GM23338 (cell line): ENCODE measurements around the gene FMN1. TPM values are rescaled to one million over a fixed set of nuclear protein-coding genes. Genes with fewer than 3 reads are reported as not detected.

Experiments used
- ATAC-seq: fragments of 200-7000 bp; cut with Tn5 transposase; 3 replicates; pipeline ENCODE4 v1.9.1; 2020
- DNase-seq: peaks from one replicate; pipeline ENCODE4 v3.0.0-alpha.2; 2015; ENCODE audit warnings: low spot score
- H2AFZ ChIP-seq: fragments of 200-600 bp; sonication (generic); 2 replicates; pipeline ENCODE4 v1.8.0; 2016; ENCODE audit warnings: antibody characterized with exemption, mild to moderate bottlenecking, moderate library complexity
- H3F3A ChIP-seq: fragments of 200-600 bp; sonication (generic); replicated peaks from 2 replicates; pipeline ENCODE4 v1.8.0; 2017; ENCODE audit warnings: antibody characterized with exemption, mixed run types, low read depth
- H3K27ac ChIP-seq: fragments of 200-600 bp; sonication (generic); 2 replicates; pipeline ENCODE4 v1.6.1; 2016; ENCODE audit warnings: low read depth
- H3K27me3 ChIP-seq: fragments of 200-600 bp; sonication (generic); 2 replicates; pipeline ENCODE4 v1.8.0; 2016; ENCODE audit warnings: mild to moderate bottlenecking, mixed run types, moderate library complexity; ENCODE audit not compliant: insufficient read depth
- H3K36me3 ChIP-seq: fragments of 200-600 bp; sonication (generic); 2 replicates; pipeline ENCODE4 v1.8.0; 2016; ENCODE audit warnings: mild to moderate bottlenecking; ENCODE audit not compliant: insufficient read depth
- H3K4me1 ChIP-seq: fragments of 200-600 bp; sonication (generic); 2 replicates; pipeline ENCODE4 v1.8.0; 2016; ENCODE audit warnings: mild to moderate bottlenecking, moderate library complexity; ENCODE audit not compliant: insufficient read depth
- H3K4me2 ChIP-seq: fragments of 200-600 bp; sonication (generic); 2 replicates; pipeline ENCODE4 v1.7.1; 2017; ENCODE audit warnings: mixed run types
- H3K4me3 ChIP-seq: fragments of 200-600 bp; sonication (generic); 2 replicates; pipeline ENCODE4 v1.6.1; 2016; ENCODE audit warnings: mixed run types
- H3K79me2 ChIP-seq: fragments of 200-600 bp; sonication (generic); replicated peaks from 2 replicates; pipeline ENCODE4 v1.8.0; 2017; ENCODE audit warnings: mild to moderate bottlenecking; ENCODE audit not compliant: insufficient read depth
- H3K9me2 ChIP-seq: fragments of 200-600 bp; sonication (generic); 2 replicates; pipeline ENCODE4 v1.8.0; 2017; ENCODE audit not compliant: insufficient read depth
- H4K20me1 ChIP-seq: fragments of 200-600 bp; sonication (generic); replicated peaks from 2 replicates; pipeline ENCODE4 v1.8.0; 2017; ENCODE audit warnings: mild to moderate bottlenecking; ENCODE audit not compliant: insufficient read depth
- H3K27ac Mint-ChIP-seq: 2 replicates; pipeline ENCODE4 v1.8.0; 2020; ENCODE audit warnings: inconsistent platforms, mild to moderate bottlenecking, moderate library complexity, mixed read lengths
- H3K27me3 Mint-ChIP-seq: 3 replicates; pipeline ENCODE4 v1.8.0; 2022; ENCODE audit warnings: low read depth, mild to moderate bottlenecking, moderate library complexity, mixed read lengths, inconsistent platforms; ENCODE audit not compliant: insufficient read depth, poor library complexity
- H3K36me3 Mint-ChIP-seq: 3 replicates; pipeline ENCODE4 v1.8.0; 2021; ENCODE audit warnings: low read depth, mild to moderate bottlenecking, inconsistent platforms, moderate library complexity, mixed read lengths
- H3K4me1 Mint-ChIP-seq: 3 replicates; pipeline ENCODE4 v1.8.0; 2020; ENCODE audit warnings: mild to moderate bottlenecking, inconsistent platforms, mixed read lengths
- H3K4me3 Mint-ChIP-seq: 3 replicates; pipeline ENCODE4 v1.8.0; 2021; ENCODE audit warnings: moderate library complexity, mild to moderate bottlenecking, inconsistent platforms, mixed read lengths
- H3K9me3 Mint-ChIP-seq: 3 replicates; pipeline ENCODE4 v1.8.0; 2020; ENCODE audit warnings: moderate library complexity, mild to moderate bottlenecking, inconsistent platforms, mixed read lengths
- CREB1 ChIP-seq: fragments of 250-450 bp; sonication (Bioruptor Pico); IDR thresholded peaks from 2 replicates; pipeline ENCODE4 v1.5.0; 2020; ENCODE audit warnings: low read depth, mild to moderate bottlenecking, moderate library complexity
- NANOG ChIP-seq: IDR thresholded peaks from 2 replicates; pipeline ENCODE4 v1.6.1; 2016; ENCODE audit warnings: antibody characterized with exemption, borderline replicate concordance
- polyA plus RNA-seq: library from polyadenylated mRNA; unstranded; fragments of >200 nt; fragmentation: Nextera tagmentation; extraction: Ambion mirVana; gene quantifications from 2 replicates; pipeline ENCODE4 v1.2.1, GENCODE V29; 2016
- total RNA-seq: library from RNA; depleted of rRNA; stranded (reverse); fragments of >200 nt; shearing (Covaris generic); gene quantifications from 2 replicates; pipeline ENCODE4 v1.2.3, GENCODE V29; 2014
- TF ChIP-seq, protein P1 (sequence below): fragments of 250-450 bp; sonication (Bioruptor Pico); IDR thresholded peaks from 2 replicates; pipeline ENCODE4 v1.5.0; 2020; ENCODE audit warnings: mild to moderate bottlenecking, moderate library complexity

The FMN1 gene
- total and polyA plus RNA-seq, 2 experiments from 2014 or later, result 1.2 to 1.6 TPM

DNA sequence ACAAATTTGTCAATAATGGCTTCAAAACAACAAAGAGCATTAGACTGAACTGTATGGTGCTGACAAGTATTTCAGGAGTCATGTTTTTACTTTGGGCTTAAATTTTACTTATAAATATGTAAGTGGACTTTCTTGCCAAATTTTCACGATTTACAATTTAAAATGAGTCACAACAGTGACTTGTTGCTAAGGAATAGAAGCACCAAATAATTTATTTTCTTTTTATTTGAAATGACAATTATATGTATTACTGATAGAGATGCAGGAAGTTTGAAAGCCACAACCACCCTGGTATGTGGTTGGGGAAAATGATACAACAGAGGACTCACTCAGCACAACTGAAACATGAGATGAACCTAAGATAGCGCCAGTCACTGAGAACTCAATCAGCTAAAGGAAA lies 90.3 kb downstream of the FMN1 start (continued):
- TF ChIP-seq, protein P1, sequence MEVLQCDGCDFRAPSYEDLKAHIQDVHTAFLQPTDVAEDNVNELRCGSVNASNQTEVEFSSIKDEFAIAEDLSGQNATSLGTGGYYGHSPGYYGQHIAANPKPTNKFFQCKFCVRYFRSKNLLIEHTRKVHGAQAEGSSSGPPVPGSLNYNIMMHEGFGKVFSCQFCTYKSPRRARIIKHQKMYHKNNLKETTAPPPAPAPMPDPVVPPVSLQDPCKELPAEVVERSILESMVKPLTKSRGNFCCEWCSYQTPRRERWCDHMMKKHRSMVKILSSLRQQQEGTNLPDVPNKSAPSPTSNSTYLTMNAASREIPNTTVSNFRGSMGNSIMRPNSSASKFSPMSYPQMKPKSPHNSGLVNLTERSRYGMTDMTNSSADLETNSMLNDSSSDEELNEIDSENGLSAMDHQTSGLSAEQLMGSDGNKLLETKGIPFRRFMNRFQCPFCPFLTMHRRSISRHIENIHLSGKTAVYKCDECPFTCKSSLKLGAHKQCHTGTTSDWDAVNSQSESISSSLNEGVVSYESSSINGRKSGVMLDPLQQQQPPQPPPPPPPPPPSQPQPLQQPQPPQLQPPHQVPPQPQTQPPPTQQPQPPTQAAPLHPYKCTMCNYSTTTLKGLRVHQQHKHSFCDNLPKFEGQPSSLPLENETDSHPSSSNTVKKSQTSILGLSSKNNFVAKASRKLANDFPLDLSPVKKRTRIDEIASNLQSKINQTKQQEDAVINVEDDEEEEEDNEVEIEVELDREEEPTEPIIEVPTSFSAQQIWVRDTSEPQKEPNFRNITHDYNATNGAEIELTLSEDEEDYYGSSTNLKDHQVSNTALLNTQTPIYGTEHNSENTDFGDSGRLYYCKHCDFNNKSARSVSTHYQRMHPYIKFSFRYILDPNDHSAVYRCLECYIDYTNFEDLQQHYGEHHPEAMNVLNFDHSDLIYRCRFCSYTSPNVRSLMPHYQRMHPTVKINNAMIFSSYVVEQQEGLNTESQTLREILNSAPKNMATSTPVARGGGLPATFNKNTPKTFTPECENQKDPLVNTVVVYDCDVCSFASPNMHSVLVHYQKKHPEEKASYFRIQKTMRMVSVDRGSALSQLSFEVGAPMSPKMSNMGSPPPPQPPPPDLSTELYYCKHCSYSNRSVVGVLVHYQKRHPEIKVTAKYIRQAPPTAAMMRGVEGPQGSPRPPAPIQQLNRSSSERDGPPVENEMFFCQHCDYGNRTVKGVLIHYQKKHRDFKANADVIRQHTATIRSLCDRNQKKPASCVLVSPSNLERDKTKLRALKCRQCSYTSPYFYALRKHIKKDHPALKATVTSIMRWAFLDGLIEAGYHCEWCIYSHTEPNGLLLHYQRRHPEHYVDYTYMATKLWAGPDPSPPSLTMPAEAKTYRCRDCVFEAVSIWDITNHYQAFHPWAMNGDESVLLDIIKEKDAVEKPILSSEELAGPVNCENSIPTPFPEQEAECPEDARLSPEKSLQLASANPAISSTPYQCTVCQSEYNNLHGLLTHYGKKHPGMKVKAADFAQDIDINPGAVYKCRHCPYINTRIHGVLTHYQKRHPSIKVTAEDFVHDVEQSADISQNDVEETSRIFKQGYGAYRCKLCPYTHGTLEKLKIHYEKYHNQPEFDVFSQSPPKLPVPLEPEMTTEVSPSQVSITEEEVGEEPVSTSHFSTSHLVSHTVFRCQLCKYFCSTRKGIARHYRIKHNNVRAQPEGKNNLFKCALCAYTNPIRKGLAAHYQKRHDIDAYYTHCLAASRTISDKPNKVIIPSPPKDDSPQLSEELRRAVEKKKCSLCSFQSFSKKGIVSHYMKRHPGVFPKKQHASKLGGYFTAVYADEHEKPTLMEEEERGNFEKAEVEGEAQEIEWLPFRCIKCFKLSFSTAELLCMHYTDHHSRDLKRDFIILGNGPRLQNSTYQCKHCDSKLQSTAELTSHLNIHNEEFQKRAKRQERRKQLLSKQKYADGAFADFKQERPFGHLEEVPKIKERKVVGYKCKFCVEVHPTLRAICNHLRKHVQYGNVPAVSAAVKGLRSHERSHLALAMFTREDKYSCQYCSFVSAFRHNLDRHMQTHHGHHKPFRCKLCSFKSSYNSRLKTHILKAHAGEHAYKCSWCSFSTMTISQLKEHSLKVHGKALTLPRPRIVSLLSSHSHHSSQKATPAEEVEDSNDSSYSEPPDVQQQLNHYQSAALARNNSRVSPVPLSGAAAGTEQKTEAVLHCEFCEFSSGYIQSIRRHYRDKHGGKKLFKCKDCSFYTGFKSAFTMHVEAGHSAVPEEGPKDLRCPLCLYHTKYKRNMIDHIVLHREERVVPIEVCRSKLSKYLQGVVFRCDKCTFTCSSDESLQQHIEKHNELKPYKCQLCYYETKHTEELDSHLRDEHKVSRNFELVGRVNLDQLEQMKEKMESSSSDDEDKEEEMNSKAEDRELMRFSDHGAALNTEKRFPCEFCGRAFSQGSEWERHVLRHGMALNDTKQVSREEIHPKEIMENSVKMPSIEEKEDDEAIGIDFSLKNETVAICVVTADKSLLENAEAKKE (CRISPR knock-in tag), result no peak

DNA sequence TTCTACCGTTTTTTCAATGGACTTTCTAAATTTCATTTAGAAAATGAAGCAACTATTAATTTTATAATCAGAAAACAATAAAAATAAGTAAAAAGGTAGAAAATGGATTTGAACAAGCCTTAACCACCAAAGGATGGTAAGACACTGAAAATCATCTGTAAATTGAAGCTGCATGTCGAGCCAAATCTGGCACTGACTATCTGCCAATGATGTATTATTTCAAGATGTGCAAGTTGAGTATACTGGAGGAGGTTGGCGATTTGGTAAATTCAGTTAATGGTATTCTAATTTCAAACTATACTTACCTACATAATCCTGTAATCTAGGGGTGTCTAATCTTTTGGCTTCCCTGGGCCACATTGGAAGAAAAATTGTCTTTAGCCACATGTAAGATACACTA lies 93.5 kb downstream of the FMN1 start:
- Histone ChIP-seq H3K27me3 (no peaks in the 10 kb centered on the region), H3K27ac (no peak overlapping the region), H3K4me2 (no peak overlapping the region), H3F3A (no peaks in the 10 kb centered on the region), H4K20me1 (no peaks in the 10 kb centered on the region), H3K9me2 (no peaks in the 10 kb centered on the region), H3K36me3 (no peaks in the 10 kb centered on the region), H3K4me1 (no peaks in the 10 kb centered on the region), H2AFZ (no peak overlapping the region), H3K4me3 (no peak overlapping the region), H3K79me2 (no peaks in the 10 kb centered on the region)
- Mint-ChIP-seq H3K4me3 (no peak overlapping the region), H3K27me3 (peaks cover 1% of the 10 kb centered on the region), H3K4me1 (peaks cover 3% of the 10 kb centered on the region; the same call in 2 of the 3 replicates), H3K36me3 (no peaks in the 10 kb centered on the region), H3K9me3 (no peaks in the 10 kb centered on the region), H3K27ac (no peak overlapping the region)
- TF ChIP-seq CREB1 (CRISPR knock-in tag) (no peak), NANOG (no peak)
- TF ChIP-seq, protein P1 (CRISPR knock-in tag), result no peak
- DNase-seq, result no peak
- no peak for ATAC-seq
